Measurements from ENCODE around the gene NOTCH2.
"Not testable (repeated sequence)": the region's sequence is repeated elsewhere in the genome, so short reads cannot be mapped to it uniquely, and the experiment has no call there.

GRCh38 chr1:120105288-120105687, 35.8 kb upstream of the NOTCH2 start:
- TF ChIP-seq CTCF (IDR thresholded peaks at IDR 0.05 in 2 of 3, conservative IDR thresholded peaks at IDR 0.05 in 1 of 3; ENCODE audit: borderline replicate concordance in 1 of 3, insufficient read depth in 1 of 3, low read depth in 2 of 3, low read length in 2 of 3); POLR2A (IDR thresholded peaks at IDR 0.05; ENCODE audit: borderline replicate concordance, extremely low read depth, insufficient read depth, insufficient read length); EZH2 (IDR thresholded peaks at IDR 0.05); CEBPB (IDR thresholded peaks at IDR 0.05; ENCODE audit: low read depth); POLR2AphosphoS5 (IDR thresholded peaks at IDR 0.05; ENCODE audit: low read depth, low read length); ZBTB33 (IDR thresholded peaks at IDR 0.05; ENCODE audit: extremely low read depth, insufficient replicate concordance, low read length): not testable (repeated sequence)

Data from HCT116 (cell line).